LNCaP clone FGC (cell line): ENCODE data around the gene CTDP1.

Source experiments
- DNase-seq: peaks from one replicate; pipeline ENCODE4 v3.0.0-alpha.2; 2011; ENCODE audit warnings: low read depth
- H3K4me3 ChIP-seq: 2 replicates; pipeline ENCODE4 v1.5.1; 2011; ENCODE audit warnings: mild to moderate bottlenecking, low read depth, low read length, control low read depth
- TF ChIP-seq, protein P1 (sequence below): IDR thresholded peaks from 2 replicates; pipeline ENCODE4 v1.5.1; 2012; ENCODE audit warnings: mild to moderate bottlenecking; ENCODE audit not compliant: control insufficient read depth, insufficient read depth; ENCODE audit errors: extremely low read depth

The CTDP1 gene

DNA sequence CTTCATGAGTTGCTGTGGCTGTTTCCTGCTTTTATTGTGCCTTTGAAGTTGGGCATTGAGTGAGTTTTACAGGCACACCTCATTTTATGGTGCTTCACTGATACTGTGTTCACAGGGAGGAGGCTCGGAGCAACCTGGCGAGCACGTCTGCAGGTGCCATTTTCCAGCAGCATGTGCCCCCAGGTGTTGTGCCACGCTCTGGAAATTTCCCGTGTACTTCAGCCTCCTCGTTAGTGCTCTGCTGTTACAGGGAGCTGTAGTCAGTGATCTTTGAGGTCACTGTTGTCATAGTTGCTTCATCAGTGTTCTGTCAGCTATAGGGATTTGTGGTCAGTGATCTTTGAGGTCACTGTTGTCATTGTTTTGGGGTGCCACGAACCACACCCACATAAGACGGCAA is 20.1 kb downstream of the CTDP1 start:
- no peak overlapping the region for H3K4me3 ChIP-seq
- no peak for DNase-seq
- TF ChIP-seq, protein P1, sequence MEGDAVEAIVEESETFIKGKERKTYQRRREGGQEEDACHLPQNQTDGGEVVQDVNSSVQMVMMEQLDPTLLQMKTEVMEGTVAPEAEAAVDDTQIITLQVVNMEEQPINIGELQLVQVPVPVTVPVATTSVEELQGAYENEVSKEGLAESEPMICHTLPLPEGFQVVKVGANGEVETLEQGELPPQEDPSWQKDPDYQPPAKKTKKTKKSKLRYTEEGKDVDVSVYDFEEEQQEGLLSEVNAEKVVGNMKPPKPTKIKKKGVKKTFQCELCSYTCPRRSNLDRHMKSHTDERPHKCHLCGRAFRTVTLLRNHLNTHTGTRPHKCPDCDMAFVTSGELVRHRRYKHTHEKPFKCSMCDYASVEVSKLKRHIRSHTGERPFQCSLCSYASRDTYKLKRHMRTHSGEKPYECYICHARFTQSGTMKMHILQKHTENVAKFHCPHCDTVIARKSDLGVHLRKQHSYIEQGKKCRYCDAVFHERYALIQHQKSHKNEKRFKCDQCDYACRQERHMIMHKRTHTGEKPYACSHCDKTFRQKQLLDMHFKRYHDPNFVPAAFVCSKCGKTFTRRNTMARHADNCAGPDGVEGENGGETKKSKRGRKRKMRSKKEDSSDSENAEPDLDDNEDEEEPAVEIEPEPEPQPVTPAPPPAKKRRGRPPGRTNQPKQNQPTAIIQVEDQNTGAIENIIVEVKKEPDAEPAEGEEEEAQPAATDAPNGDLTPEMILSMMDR, result no peak

DNA sequence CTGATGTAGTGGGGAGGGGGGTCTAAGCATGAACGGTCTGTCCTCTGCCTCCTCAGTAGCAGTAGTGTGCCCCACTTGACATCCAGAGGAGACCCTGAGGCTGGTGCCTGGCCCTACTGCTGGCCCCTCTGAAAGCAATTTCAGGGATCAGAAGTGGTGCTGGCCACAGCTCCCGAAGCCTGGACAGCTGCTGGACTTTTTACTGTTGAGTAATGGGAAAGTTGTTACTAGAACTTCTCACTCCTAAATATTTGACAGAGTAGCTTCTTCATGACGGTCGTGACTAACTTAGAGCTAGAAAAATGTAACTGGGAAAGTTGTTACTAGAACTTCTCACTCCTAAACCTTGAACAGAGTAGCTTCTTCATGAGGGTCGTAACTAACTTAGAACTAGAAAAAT is 23.3 kb downstream of the CTDP1 start:
- TF ChIP-seq, protein P1, result no peak
- no peak for DNase-seq
- H3K4me3 ChIP-seq, result no peak overlapping the region

DNA sequence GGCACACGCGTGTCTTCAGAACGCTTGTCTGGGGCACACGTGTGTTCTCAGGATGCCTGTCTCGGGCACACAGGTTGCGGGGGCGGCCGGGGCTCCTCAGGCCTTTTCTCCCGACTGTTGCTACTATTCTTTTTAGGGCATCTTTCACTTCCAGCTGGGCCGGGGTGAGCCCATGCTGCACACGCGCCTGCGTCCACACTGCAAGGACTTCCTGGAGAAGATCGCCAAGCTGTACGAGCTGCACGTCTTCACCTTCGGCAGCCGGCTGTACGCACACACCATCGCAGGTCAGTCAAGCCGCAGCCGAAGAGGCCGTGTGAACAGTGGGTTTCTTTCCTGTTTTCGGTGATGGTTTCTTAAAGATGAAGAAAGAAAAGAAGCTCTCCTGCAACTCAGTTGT is 25.0 kb downstream of the CTDP1 start:
- TF ChIP-seq, protein P1, result no peak
- no peak overlapping the region for H3K4me3 ChIP-seq
- DNase-seq, result no peak

DNA sequence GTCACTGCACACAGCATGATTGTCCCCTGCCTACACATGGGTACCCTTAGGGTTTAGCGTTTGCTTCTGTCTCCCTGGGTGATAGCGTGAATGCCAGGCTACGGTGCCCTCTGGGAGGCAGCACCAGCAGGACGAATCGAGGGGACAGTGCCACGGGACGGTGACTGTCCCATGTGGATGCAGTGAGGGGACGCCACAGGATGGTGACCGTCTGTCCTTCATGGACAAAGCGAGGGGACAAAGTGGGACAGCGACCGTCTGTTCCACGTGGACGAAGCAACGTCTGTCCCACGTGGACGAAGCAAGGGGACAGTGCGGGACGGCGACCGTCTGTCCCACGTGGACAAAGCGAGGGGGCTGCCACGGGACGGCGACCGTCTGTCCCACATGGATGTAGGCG is 25.7 kb downstream of the CTDP1 start:
- H3K4me3 ChIP-seq, result no peak overlapping the region
- no peak for DNase-seq
- TF ChIP-seq, protein P1, result no peak

DNA sequence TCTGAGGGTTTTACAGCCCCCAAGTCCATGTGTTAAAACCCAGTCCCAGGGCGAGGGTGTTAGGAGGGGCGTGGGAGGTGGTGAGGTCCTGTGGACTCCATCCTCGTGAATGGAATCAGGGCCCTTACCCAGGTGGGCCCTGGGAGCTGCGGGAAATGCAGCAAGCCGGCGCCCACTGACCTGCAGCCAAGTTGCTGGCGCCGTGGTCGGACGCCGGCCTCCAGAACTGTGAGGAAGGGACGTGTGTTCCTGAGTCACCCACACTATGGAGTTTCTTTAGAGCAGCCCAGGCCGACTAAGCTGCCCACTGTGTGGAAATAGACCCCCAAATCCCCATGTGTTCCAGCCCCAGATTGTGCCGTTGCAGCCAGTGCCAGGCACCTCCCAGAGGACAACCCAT is 26.4 kb downstream of the CTDP1 start:
- no peak overlapping the region for H3K4me3 ChIP-seq
- TF ChIP-seq, protein P1, result no peak
- DNase-seq, result no peak

DNA sequence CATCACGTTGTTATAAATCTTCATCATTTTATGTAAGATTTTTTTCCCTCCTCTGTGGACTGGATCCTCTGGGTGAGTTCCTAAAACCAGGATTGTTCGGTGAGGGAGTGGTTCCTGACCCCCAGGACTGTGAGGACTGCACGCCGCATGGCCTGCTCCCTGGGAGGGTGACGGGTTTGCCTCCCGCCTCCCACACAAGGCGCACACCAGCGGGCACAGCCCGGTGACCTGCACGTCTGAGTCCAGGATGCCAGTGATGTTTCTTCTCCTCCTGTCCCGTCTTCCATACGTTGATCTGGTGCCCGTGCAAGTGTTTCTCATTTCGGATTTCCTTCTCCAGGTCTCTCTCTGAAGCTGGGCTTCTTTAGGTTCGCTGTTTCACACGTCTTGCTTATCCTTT is 27.1 kb downstream of the CTDP1 start:
- TF ChIP-seq, protein P1, result no peak
- H3K4me3 ChIP-seq, result no peak overlapping the region

DNA sequence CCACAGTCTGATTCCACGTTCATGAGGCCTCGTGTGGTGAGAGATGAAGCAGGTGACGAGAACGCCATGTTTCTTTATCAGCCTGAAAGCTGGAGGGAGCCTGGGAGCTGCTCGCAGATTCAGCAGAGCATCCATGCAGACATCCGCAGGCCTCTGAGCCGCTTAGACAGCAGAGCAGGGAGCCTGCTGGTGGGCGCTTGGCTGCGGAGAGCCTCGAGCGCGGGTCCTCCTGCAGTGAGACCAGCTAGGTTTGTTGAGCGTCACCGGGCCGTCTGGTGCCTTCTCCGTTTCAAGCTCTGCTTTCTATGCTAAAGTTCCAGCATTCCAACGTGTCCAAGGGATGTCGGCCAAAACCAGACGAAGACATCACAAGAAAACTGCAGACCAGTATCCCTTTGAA is 27.6 kb downstream of the CTDP1 start:
- TF ChIP-seq, protein P1, result no peak

More for the DNA sequence above, 27.1 kb downstream of the CTDP1 start:
- no peak for DNase-seq

More for the DNA sequence above, 27.6 kb downstream of the CTDP1 start:
- no peak for DNase-seq
- H3K4me3 ChIP-seq, result no peak overlapping the region
